NCI-H1417 treated with DMSO at 0.1 percent for 48 hours (cell line): ENCODE results near the gene MTHFD2L.
"Not testable (repeated sequence)": the region's sequence is repeated elsewhere in the genome, so short reads cannot be mapped to it uniquely, and the experiment has no call there.

Experiments
- DNase-seq: peaks from one replicate; lab custom pipeline; 2025; lab: John Stamatoyannopoulos, UW

MTHFD2L gene

DNA sequence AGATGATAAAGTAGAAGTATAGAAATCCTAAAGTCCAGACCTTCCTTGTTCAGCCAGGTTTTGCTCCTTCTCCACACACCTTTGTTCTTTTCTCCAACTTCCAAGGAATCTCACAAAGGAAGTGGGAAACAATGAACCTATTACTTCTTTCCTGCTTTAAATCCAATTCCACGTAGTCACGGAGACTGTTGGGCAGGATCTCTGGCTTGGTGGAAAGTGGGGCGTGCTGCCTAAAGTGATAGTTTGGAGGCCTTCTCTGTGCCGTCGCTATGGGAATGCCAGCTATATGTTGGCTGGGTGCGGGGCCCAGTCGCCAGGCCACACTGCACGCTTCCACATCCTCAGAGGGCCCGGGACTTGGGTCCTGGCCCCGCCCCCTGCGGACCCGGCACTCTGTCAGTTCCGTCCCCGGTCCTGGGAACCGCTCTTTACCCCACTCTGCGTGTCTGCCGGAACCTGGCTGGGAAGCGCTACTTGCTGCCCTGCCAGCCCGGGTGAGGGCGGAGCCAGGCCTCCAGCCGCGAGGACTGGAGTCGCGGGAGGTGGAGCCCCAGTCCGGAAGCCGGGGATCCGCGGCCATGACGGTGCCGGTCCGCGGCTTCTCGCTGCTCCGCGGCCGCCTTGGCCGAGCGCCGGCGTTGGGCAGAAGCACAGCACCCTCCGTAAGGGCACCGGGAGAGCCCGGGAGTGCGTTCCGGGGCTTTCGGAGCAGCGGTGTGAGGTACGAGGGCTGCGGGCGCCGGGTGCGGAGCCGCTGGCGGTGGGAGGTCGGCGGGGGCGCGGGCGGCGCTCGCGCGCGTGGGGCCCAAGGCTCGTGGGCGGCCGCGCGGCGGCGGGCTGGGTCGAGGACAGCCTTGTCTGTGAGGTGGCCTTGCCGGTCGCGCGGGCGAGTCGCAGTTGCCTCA is at the start of gene MTHFD2L:
Gene MTHFD2L, plus strand, starts transcription at position 558 of the 905 bp plus-strand sequence. Its CDS starts 21 bp downstream, at position 579.
- DNase-seq = peak; percentile 44

GRCh38 chr4:74108457-74109115 is 49.3 kb upstream of the MTHFD2L start:
- DNase-seq = no peak

GRCh38 chr4:74109116-74109869 is 48.6 kb upstream of the MTHFD2L start:
- no peak for DNase-seq

GRCh38 chr4:74109870-74110605 is 47.9 kb upstream of the MTHFD2L start:
- no peak for DNase-seq

- no peak for DNase-seq
Measured at GRCh38 chr4:74110670-74111069, 47.2 kb upstream of the MTHFD2L start.

DNA sequence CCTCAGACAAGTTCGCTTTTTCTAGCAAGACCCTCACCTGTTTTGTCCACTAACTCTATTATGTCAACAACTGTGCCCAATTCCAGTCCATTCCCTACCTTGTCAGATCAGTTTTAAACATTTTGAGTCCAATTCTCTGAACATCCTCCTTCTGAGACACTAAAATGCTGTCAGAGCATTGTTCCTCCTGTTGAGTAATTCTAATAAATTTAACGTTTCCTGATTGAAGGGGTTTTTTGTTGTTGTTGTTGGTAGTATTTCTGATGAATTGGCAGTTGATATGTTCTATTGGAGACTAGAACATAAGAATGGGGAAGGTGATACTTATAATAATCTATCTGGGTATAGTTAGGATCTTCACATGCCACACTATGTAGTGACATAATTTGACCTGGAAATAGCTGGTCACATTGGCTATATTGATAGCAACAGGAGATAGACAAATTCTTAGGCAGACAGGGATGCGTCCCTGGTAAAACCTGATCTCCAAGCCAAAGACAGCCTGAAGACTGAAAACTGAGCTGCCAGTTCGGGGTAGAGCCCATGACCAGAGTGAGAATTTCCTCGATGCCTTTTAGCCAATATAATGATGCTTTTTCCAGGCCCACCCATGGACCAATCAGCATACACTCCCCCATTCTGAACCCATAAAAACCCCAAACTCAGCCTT is 46.5 kb upstream of the MTHFD2L start:
- no peak for DNase-seq

DNA sequence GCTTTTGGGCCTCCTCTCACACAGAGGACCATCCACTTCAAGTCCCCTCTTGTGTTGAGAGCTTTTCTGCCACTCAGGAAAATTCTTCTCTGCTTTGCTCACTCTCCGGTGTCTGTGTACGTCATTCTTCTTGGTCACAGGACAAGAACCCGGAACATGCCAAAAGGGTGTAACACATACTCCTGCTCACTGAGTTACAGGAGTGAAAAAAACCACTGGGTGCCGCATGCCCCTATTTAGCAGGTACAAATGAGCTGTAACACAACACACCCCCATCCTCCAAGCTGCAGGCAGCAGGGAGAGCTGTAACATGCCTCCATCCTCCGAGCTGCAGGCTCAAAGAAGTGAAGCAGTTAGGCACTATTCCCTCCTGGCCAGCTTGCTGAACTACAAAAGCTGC is 45.9 kb upstream of the MTHFD2L start:
- no peak for DNase-seq

DNA sequence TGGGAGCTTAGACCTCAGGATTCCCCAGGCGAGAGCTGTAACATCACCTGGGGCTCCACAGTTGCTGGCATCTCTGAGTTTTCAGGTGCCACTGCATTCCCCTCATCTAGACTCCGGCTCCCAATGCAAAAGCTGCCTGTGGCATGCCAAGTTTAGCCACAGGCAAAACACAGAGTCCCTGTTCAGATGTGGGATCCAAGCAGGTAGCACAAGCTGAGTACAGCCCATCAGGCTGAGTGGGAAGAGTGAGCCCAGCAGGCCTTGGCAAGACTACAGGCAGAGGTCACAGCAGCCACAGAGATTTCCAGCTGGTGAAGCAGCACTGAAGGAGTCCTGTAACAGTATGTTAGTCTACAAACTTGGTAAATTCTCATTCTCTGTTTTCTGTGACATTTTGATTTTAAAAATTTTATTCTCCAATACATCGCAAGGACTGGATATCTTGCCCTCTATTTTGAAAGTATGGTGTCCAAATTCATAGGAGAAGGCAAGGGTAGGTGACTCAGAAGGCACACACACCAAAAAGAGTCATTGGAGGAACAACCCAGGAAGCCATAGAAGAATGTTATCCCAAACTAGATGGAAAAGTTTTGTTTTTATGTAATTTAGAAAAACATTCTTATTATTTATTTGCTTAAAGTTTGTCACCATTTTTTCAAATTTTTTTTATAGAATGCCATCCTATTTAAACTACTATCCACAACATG is 45.4 kb upstream of the MTHFD2L start:
- no peak for DNase-seq

DNA sequence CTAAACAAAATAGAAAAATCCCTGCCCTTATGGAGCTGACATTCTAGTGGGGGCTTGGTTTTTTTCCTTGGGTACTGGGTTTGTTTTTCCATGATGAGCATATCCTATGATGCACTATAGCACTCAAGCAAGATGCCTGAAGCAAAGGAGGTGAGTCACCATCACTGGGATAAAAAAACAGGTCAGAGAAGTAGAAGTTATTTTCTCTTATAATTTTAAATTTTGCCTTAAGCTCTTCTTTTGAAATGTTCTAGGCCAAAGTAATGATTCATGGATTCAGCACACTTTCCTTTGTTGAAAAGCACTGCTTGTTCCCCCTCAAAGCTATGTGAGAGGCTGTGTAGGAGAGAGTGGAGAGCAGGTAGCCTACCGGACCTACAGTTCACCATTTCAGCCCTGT is 43.7 kb upstream of the MTHFD2L start:
- DNase-seq = no peak

- no peak for DNase-seq
Measured at GRCh38 chr4:74117024-74117534, 40.8 kb upstream of the MTHFD2L start.

GRCh38 chr4:74118600-74119338 is 39.1 kb upstream of the MTHFD2L start:
- no peak for DNase-seq

GRCh38 chr4:74120086-74120485 is 37.8 kb upstream of the MTHFD2L start:
- no peak for DNase-seq

DNA sequence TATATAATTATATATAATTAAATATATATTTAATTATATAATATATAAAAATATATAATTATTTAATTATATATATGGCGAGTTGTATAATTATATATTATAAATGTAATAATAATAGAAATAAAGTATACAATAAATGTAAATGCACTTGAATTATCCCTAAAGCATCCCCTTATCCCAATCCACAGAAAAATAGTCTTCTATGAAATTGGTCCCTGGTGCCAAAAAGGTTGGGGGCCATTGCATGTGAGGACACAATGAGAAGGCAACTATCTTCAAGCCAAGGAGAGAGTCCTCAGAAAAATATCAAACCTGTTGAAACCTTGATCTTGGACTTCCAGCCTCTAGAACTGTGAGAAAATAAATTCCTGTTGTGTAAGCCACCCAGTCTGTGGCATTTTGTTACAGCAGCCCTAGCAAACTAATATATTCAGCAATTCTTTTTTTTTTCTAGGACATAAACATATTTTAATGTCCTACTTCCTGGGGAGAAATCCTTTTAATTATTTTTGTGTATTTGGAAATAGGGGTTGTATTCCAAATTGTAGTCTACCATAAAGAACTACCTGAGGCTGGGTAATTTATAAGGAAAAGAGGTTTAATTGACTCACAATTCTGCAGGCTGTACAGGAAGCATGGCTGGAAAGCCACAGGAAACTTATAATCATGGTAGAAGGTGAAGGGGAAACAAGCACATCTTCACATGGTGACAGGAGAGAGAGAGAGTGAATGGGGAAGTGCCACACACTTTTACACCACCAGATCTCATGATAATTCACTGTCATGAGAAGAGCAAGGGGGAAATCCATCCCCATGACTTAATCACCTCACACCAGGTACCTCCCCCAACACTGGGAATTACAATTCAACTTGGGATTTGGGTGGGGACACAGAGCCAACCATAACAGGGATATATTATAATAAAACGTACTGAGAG is 36.0 kb upstream of the MTHFD2L start:
- no peak for DNase-seq

- DNase-seq = no peak
Measured at GRCh38 chr4:74123065-74123728, 34.7 kb upstream of the MTHFD2L start.

DNA sequence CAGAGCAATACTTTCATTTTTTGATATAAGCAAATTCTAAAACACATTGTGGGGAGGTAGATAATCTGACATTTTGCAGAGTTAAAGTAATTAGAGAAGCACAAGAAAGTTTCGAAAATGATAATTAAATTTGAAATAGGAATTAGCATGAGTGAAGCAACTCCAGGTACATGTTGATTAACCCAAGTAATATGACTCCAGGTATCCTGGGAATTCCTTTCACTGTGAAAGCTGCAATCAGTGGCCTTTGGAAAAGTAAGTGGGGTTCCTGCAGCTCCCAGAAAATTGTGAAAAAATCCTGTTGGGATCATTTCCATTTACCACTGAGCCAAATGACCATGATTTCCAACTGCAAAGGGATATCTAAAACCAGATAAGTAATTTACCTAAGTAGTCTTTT is 32.9 kb upstream of the MTHFD2L start:
- no peak for DNase-seq

DNA sequence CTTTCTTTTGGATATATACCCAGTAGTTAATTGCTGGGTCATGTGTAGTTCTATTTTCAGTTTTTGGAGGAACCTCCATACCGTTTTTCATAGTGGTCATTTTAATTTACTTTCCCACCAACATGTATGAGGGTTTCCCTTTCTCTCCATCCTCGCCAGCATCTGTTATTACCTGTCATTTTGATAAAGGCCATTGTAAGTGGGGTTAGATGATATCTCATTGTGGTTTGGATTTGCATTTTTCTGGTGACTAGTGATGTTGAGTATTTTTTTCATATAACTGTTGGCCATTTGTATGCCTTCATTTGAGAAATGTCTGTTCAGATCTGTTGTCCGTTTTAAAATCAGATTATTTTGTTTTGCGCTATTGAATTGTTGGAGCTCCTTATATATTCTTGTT is 30.2 kb upstream of the MTHFD2L start:
- DNase-seq = no peak

GRCh38 chr4:74130843-74131242 is 27.1 kb upstream of the MTHFD2L start:
- DNase-seq = not testable (repeated sequence)

GRCh38 chr4:74132188-74132587 is 25.7 kb upstream of the MTHFD2L start:
- DNase-seq = not testable (repeated sequence)
